ENCODE results near the gene ST3GAL4.

The ST3GAL4 gene

DNA sequence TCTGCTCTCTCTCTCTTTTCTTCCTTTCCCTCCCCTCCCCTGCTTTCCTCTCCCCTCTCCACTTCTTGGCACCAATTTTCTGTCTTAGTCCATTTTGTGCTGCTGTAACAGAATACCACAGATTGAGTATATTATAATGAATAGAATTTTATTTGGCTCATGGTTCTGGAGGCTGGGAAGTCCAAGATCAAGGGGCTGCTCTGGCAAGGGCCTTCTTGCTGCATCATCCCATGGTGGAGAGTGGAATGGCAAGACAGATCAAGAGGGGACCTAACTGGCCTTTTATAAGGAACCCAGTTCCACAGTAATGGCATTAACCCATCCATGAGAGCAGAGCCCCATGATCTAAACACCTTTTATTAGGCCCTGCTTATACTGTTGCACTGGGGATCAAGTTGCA, 44.5 kb downstream of the ST3GAL4 start:
- TF ChIP-seq TAF1 (IDR thresholded peaks at IDR 0.05; ENCODE audit: borderline replicate concordance, insufficient read depth, low read length) (no peak), POLR2AphosphoS5 (IDR thresholded peaks at IDR 0.05; ENCODE audit: low read depth, low read length) (no peak), SIN3A (IDR thresholded peaks at IDR 0.05; ENCODE audit: borderline replicate concordance, insufficient read depth, low read length) (no peak), FOXP2 (optimal IDR thresholded peaks at IDR 0.05; ENCODE audit: borderline replicate concordance, extremely low read depth, extremely low read length, insufficient read depth) (no peak)
- TF ChIP-seq, protein P1, sequence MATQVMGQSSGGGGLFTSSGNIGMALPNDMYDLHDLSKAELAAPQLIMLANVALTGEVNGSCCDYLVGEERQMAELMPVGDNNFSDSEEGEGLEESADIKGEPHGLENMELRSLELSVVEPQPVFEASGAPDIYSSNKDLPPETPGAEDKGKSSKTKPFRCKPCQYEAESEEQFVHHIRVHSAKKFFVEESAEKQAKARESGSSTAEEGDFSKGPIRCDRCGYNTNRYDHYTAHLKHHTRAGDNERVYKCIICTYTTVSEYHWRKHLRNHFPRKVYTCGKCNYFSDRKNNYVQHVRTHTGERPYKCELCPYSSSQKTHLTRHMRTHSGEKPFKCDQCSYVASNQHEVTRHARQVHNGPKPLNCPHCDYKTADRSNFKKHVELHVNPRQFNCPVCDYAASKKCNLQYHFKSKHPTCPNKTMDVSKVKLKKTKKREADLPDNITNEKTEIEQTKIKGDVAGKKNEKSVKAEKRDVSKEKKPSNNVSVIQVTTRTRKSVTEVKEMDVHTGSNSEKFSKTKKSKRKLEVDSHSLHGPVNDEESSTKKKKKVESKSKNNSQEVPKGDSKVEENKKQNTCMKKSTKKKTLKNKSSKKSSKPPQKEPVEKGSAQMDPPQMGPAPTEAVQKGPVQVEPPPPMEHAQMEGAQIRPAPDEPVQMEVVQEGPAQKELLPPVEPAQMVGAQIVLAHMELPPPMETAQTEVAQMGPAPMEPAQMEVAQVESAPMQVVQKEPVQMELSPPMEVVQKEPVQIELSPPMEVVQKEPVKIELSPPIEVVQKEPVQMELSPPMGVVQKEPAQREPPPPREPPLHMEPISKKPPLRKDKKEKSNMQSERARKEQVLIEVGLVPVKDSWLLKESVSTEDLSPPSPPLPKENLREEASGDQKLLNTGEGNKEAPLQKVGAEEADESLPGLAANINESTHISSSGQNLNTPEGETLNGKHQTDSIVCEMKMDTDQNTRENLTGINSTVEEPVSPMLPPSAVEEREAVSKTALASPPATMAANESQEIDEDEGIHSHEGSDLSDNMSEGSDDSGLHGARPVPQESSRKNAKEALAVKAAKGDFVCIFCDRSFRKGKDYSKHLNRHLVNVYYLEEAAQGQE (IDR thresholded peaks at IDR 0.05; ENCODE audit: insufficient read depth in 1 of 2, low read depth in 2 of 2, low read length in 2 of 2) = no peak

DNA sequence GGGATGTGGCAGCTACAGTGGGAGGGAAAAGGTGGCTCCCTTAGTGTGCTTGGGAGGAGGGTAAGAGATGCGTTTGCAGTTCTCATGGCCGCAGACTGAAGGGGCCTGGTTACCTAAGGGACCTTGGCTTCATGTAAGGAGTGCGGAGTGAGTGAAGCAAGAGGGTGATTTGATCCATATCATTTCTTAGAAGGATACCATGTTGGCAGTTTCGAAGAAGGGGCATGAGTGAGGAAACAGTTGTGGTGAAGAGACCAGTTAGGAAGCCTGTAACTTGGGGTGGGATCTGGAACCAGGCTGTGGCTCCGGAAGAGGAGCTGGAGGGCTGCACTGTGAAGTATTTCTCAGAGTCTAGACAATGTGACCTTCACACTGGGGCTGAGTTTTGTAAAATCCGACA, 45.0 kb downstream of the ST3GAL4 start:
- no peak for TF ChIP-seq FOXP2 (optimal IDR thresholded peaks at IDR 0.05; ENCODE audit: borderline replicate concordance, extremely low read depth, extremely low read length, insufficient read depth)
- TF ChIP-seq, protein P1 (IDR thresholded peaks at IDR 0.05; ENCODE audit: insufficient read depth in 1 of 2, low read depth in 2 of 2, low read length in 2 of 2) = no peak
- TF ChIP-seq TAF1 (IDR thresholded peaks at IDR 0.05; ENCODE audit: borderline replicate concordance, insufficient read depth, low read length) = no peak
- TF ChIP-seq POLR2AphosphoS5 (IDR thresholded peaks at IDR 0.05; ENCODE audit: low read depth, low read length) = no peak

GRCh38 chr11:126403022-126403581, 47.6 kb downstream of the ST3GAL4 start:
- TF ChIP-seq SIN3A (IDR thresholded peaks at IDR 0.05; ENCODE audit: borderline replicate concordance, insufficient read depth, low read length) = no peak
- TF ChIP-seq FOXP2 (optimal IDR thresholded peaks at IDR 0.05; ENCODE audit: borderline replicate concordance, extremely low read depth, extremely low read length, insufficient read depth) = no peak
- TF ChIP-seq, protein P1 (IDR thresholded peaks at IDR 0.05; ENCODE audit: insufficient read depth in 1 of 2, low read depth in 2 of 2, low read length in 2 of 2) = no peak
- no peak for TF ChIP-seq TAF1 (IDR thresholded peaks at IDR 0.05; ENCODE audit: borderline replicate concordance, insufficient read depth, low read length)
- TF ChIP-seq POLR2AphosphoS5 (IDR thresholded peaks at IDR 0.05; ENCODE audit: low read depth, low read length) = no peak

DNA sequence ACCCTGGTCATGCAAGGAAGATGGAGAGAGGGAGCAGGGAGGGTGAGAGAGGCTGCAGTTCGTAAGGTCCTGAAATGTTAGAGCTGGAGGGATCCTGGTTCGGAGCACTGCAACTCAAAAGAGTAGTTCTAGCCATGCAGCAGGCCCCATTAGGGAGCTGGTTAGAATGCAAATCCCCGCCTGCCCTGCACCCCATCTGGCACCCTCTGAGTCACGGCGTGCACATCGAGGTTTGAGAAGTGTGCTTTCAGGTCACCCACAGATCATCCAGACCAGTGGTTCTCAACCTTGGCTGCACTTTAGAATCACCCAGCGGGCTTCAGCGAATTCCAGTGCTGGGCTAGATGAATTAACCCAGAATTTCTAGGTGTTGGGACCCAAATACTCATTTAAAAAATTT, 48.2 kb downstream of the ST3GAL4 start:
- TF ChIP-seq, protein P1 (IDR thresholded peaks at IDR 0.05; ENCODE audit: insufficient read depth in 1 of 2, low read depth in 2 of 2, low read length in 2 of 2) = no peak
- no peak for TF ChIP-seq SIN3A (IDR thresholded peaks at IDR 0.05; ENCODE audit: borderline replicate concordance, insufficient read depth, low read length)
- TF ChIP-seq POLR2AphosphoS5 (IDR thresholded peaks at IDR 0.05; ENCODE audit: low read depth, low read length) = no peak
- no peak for TF ChIP-seq FOXP2 (optimal IDR thresholded peaks at IDR 0.05; ENCODE audit: borderline replicate concordance, extremely low read depth, extremely low read length, insufficient read depth)
- TF ChIP-seq TAF1 (IDR thresholded peaks at IDR 0.05; ENCODE audit: borderline replicate concordance, insufficient read depth, low read length) = no peak

DNA sequence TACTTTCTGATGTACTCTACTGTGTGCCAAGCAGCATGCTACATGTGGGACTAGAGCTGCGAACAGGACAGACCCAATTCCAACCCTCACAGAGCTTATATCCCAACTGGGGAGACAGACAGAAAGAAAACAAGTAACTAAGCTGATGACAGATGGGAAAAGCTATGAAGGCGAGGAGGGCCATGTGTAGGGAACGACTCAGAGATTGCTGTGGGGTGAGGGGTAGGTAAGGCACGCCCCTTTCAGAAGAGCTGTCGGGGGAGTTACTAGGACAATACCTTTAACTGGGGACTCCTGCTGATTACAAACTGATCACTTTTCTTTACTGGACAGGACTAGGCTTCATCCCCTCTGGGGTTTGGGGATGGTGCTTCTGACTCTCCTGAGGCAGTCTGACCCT, 48.9 kb downstream of the ST3GAL4 start:
- TF ChIP-seq SIN3A (IDR thresholded peaks at IDR 0.05; ENCODE audit: borderline replicate concordance, insufficient read depth, low read length) (no peak), TAF1 (IDR thresholded peaks at IDR 0.05; ENCODE audit: borderline replicate concordance, insufficient read depth, low read length) (no peak), POLR2AphosphoS5 (IDR thresholded peaks at IDR 0.05; ENCODE audit: low read depth, low read length) (no peak), FOXP2 (optimal IDR thresholded peaks at IDR 0.05; ENCODE audit: borderline replicate concordance, extremely low read depth, extremely low read length, insufficient read depth) (no peak)
- TF ChIP-seq, protein P1 (IDR thresholded peaks at IDR 0.05; ENCODE audit: insufficient read depth in 1 of 2, low read depth in 2 of 2, low read length in 2 of 2) = no peak

Measured in PFSK-1 (cell line).